ENCODE data around the gene CCDC9. TPM values are rescaled to one million over a fixed set of nuclear protein-coding genes. Genes with fewer than 3 reads are reported as not detected.

The CCDC9 gene
- total RNA-seq = 4.2 TPM

GRCh38 chr19:47255879-47256692 is at the start of gene CCDC9:
Gene CCDC9 (plus strand): TSS chr19:47256525. CDS start chr19:47258401, 1,876 bp downstream.
- Histone ChIP-seq H3K36me3 (ENCODE audit: control insufficient read depth in 3 of 3, insufficient read depth in 3 of 3, low read length in 3 of 3) (peaks cover 26 to 29% (median 28%) of the 10 kb centered on the region in 3 donors), H3K27ac (ENCODE audit: low read depth, low read length) (peak within 1 kb of the TSS; percentile 96), H3K9ac (ENCODE audit: low read depth in 1 of 3, low read length in 3 of 3) (peak within 1 kb of the TSS; percentile 87 to 94 (median 93)), H3K4me3 (ENCODE audit: low read length in 3 of 3) (peak within 1 kb of the TSS; percentile 82 to 94 (median 91)), H3K27me3 (ENCODE audit: control insufficient read depth in 3 of 3, insufficient read depth in 3 of 3, low read length in 3 of 3) (no peaks in the 10 kb centered on the region), H3K9me3 (ENCODE audit: control insufficient read depth in 3 of 3, low read length in 3 of 3) (no peaks in the 10 kb centered on the region), H3K4me1 (ENCODE audit: control insufficient read depth in 3 of 3, insufficient read depth in 3 of 3, low read length in 3 of 3) (peaks cover 15 to 33% (median 27%) of the 10 kb centered on the region in 3 donors)

- Histone ChIP-seq H3K9me3 (ENCODE audit: control insufficient read depth in 3 of 3, low read length in 3 of 3) (no peaks in the 10 kb centered on the region), H3K27ac (ENCODE audit: low read depth, low read length) (no peak overlapping the region), H3K4me1 (ENCODE audit: control insufficient read depth in 3 of 3, insufficient read depth in 3 of 3, low read length in 3 of 3) (peaks cover 0 to 8% (median 4%) of the 10 kb centered on the region in 3 donors), H3K36me3 (ENCODE audit: control insufficient read depth in 3 of 3, insufficient read depth in 3 of 3, low read length in 3 of 3) (peaks cover 15 to 28% (median 16%) of the 10 kb centered on the region in 3 donors), H3K4me3 (ENCODE audit: low read length in 3 of 3) (no peak overlapping the region), H3K9ac (ENCODE audit: low read depth in 1 of 3, low read length in 3 of 3) (no peak overlapping the region), H3K27me3 (ENCODE audit: control insufficient read depth in 3 of 3, insufficient read depth in 3 of 3, low read length in 3 of 3) (no peaks in the 10 kb centered on the region)
These were observed 46.8 kb upstream of the CCDC9 start for GRCh38 chr19:47209319-47210179.

GRCh38 chr19:47210180-47210490 is 46.2 kb upstream of the CCDC9 start:
- Histone ChIP-seq H3K9me3 (ENCODE audit: control insufficient read depth in 3 of 3, low read length in 3 of 3) (no peaks in the 10 kb centered on the region), H3K27ac (ENCODE audit: low read depth, low read length) (no peak overlapping the region), H3K9ac (ENCODE audit: low read depth in 1 of 3, low read length in 3 of 3) (peak overlapping the region in 1 of 3 donors; percentile 17), H3K36me3 (ENCODE audit: control insufficient read depth in 3 of 3, insufficient read depth in 3 of 3, low read length in 3 of 3) (peaks cover 10 to 25% (median 13%) of the 10 kb centered on the region in 3 donors), H3K4me3 (ENCODE audit: low read length in 3 of 3) (no peak overlapping the region), H3K4me1 (ENCODE audit: control insufficient read depth in 3 of 3, insufficient read depth in 3 of 3, low read length in 3 of 3) (peaks cover 0 to 8% (median 4%) of the 10 kb centered on the region in 3 donors), H3K27me3 (ENCODE audit: control insufficient read depth in 3 of 3, insufficient read depth in 3 of 3, low read length in 3 of 3) (no peaks in the 10 kb centered on the region)

- Histone ChIP-seq H3K27me3 (ENCODE audit: control insufficient read depth in 3 of 3, insufficient read depth in 3 of 3, low read length in 3 of 3) (no peaks in the 10 kb centered on the region), H3K9me3 (ENCODE audit: control insufficient read depth in 3 of 3, low read length in 3 of 3) (no peaks in the 10 kb centered on the region), H3K4me3 (ENCODE audit: low read length in 3 of 3) (peak overlapping the region in 1 of 3 donors; percentile 24), H3K4me1 (ENCODE audit: control insufficient read depth in 3 of 3, insufficient read depth in 3 of 3, low read length in 3 of 3) (peaks cover 0 to 8% (median 4%) of the 10 kb centered on the region in 3 donors), H3K9ac (ENCODE audit: low read depth in 1 of 3, low read length in 3 of 3) (peak overlapping the region; percentile 11 to 24 (median 17)), H3K27ac (ENCODE audit: low read depth, low read length) (peak overlapping the region; percentile 19), H3K36me3 (ENCODE audit: control insufficient read depth in 3 of 3, insufficient read depth in 3 of 3, low read length in 3 of 3) (peaks cover 8 to 18% (median 11%) of the 10 kb centered on the region in 3 donors)
These were observed 45.5 kb upstream of the CCDC9 start for GRCh38 chr19:47210689-47211316.

- H3K36me3 ChIP-seq (ENCODE audit: control insufficient read depth in 3 of 3, insufficient read depth in 3 of 3, low read length in 3 of 3) = peaks cover under 1 to 3% (median 3%) of the 10 kb centered on the region in 3 donors
- H3K4me1 ChIP-seq (ENCODE audit: control insufficient read depth in 3 of 3, insufficient read depth in 3 of 3, low read length in 3 of 3) = peaks cover 0 to 4% (median 1%) of the 10 kb centered on the region in 3 donors
- H3K9me3 ChIP-seq (ENCODE audit: control insufficient read depth in 3 of 3, low read length in 3 of 3) = no peaks in the 10 kb centered on the region
- no peak overlapping the region for H3K9ac ChIP-seq (ENCODE audit: low read depth in 1 of 3, low read length in 3 of 3)
- H3K4me3 ChIP-seq (ENCODE audit: low read length in 3 of 3) = no peak overlapping the region
- no peak overlapping the region for H3K27ac ChIP-seq (ENCODE audit: low read depth, low read length)
- H3K27me3 ChIP-seq (ENCODE audit: control insufficient read depth in 3 of 3, insufficient read depth in 3 of 3, low read length in 3 of 3) = no peaks in the 10 kb centered on the region
These were observed 40.7 kb upstream of the CCDC9 start for GRCh38 chr19:47215581-47215980.

GRCh38 chr19:47221080-47221841 is 35.1 kb upstream of the CCDC9 start:
- H3K4me3 ChIP-seq (ENCODE audit: low read length in 3 of 3) = no peak overlapping the region
- H3K9ac ChIP-seq (ENCODE audit: low read depth in 1 of 3, low read length in 3 of 3) = no peak overlapping the region
- H3K36me3 ChIP-seq (ENCODE audit: control insufficient read depth in 3 of 3, insufficient read depth in 3 of 3, low read length in 3 of 3) = peaks cover 19 to 23% (median 22%) of the 10 kb centered on the region in 3 donors
- no peaks in the 10 kb centered on the region for H3K27me3 ChIP-seq (ENCODE audit: control insufficient read depth in 3 of 3, insufficient read depth in 3 of 3, low read length in 3 of 3)
- no peaks in the 10 kb centered on the region for H3K9me3 ChIP-seq (ENCODE audit: control insufficient read depth in 3 of 3, low read length in 3 of 3)
- H3K27ac ChIP-seq (ENCODE audit: low read depth, low read length) = no peak overlapping the region
- H3K4me1 ChIP-seq (ENCODE audit: control insufficient read depth in 3 of 3, insufficient read depth in 3 of 3, low read length in 3 of 3) = peaks cover 4 to 7% (median 6%) of the 10 kb centered on the region in 3 donors

- Histone ChIP-seq H3K9ac (ENCODE audit: low read depth in 1 of 3, low read length in 3 of 3) (no peak overlapping the region), H3K4me3 (ENCODE audit: low read length in 3 of 3) (no peak overlapping the region), H3K4me1 (ENCODE audit: control insufficient read depth in 3 of 3, insufficient read depth in 3 of 3, low read length in 3 of 3) (peaks cover 8 to 12% (median 8%) of the 10 kb centered on the region in 3 donors), H3K36me3 (ENCODE audit: control insufficient read depth in 3 of 3, insufficient read depth in 3 of 3, low read length in 3 of 3) (peaks cover 19 to 23% (median 22%) of the 10 kb centered on the region in 3 donors), H3K27me3 (ENCODE audit: control insufficient read depth in 3 of 3, insufficient read depth in 3 of 3, low read length in 3 of 3) (no peaks in the 10 kb centered on the region), H3K27ac (ENCODE audit: low read depth, low read length) (no peak overlapping the region), H3K9me3 (ENCODE audit: control insufficient read depth in 3 of 3, low read length in 3 of 3) (no peaks in the 10 kb centered on the region)
These were observed 34.4 kb upstream of the CCDC9 start for GRCh38 chr19:47221890-47222289.

- Histone ChIP-seq H3K4me3 (ENCODE audit: low read length in 3 of 3) (peak overlapping the region; percentile 55 to 98 (median 88)), H3K27me3 (ENCODE audit: control insufficient read depth in 3 of 3, insufficient read depth in 3 of 3, low read length in 3 of 3) (no peaks in the 10 kb centered on the region), H3K9me3 (ENCODE audit: control insufficient read depth in 3 of 3, low read length in 3 of 3) (no peaks in the 10 kb centered on the region), H3K4me1 (ENCODE audit: control insufficient read depth in 3 of 3, insufficient read depth in 3 of 3, low read length in 3 of 3) (peaks cover 34 to 40% (median 34%) of the 10 kb centered on the region in 3 donors), H3K27ac (ENCODE audit: low read depth, low read length) (peak overlapping the region; percentile 100), H3K9ac (ENCODE audit: low read depth in 1 of 3, low read length in 3 of 3) (peak overlapping the region; percentile 98 to 100 (median 99)), H3K36me3 (ENCODE audit: control insufficient read depth in 3 of 3, insufficient read depth in 3 of 3, low read length in 3 of 3) (peaks cover 13 to 19% (median 19%) of the 10 kb centered on the region in 3 donors)
These were observed 30.4 kb upstream of the CCDC9 start for GRCh38 chr19:47225746-47226425.
